Measurements from ENCODE around the gene HFE. TPM values are rescaled to one million over a fixed set of nuclear protein-coding genes. Genes with fewer than 3 reads are reported as not detected.
"Not testable (repeated sequence)": the region's sequence is repeated elsewhere in the genome, so short reads cannot be mapped to it uniquely, and the experiment has no call there.

Gene HFE
- 12.2 TPM for polyA plus RNA-seq (2013, experiment 1 of 2; ENCODE audit: insufficient read length)
- 10.5 TPM for polyA plus RNA-seq (2013, experiment 2 of 2; ENCODE audit: insufficient read length)

DNA sequence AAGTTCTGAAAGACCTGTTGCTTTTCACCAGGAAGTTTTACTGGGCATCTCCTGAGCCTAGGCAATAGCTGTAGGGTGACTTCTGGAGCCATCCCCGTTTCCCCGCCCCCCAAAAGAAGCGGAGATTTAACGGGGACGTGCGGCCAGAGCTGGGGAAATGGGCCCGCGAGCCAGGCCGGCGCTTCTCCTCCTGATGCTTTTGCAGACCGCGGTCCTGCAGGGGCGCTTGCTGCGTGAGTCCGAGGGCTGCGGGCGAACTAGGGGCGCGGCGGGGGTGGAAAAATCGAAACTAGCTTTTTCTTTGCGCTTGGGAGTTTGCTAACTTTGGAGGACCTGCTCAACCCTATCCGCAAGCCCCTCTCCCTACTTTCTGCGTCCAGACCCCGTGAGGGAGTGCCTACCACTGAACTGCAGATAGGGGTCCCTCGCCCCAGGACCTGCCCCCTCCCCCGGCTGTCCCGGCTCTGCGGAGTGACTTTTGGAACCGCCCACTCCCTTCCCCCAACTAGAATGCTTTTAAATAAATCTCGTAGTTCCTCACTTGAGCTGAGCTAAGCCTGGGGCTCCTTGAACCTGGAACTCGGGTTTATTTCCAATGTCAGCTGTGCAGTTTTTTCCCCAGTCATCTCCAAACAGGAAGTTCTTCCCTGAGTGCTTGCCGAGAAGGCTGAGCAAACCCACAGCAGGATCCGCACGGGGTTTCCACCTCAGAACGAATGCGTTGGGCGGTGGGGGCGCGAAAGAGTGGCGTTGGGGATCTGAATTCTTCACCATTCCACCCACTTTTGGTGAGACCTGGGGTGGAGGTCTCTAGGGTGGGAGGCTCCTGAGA lies at the start of gene HFE:
Gene HFE (plus strand): TSS at position 146 of the 832 bp plus-strand sequence. CDS start 12 bp downstream, at position 158.
- peak; percentile 63 for DNase-seq

GRCh38 chr6:26041946-26042345 lies 45.3 kb upstream of the HFE start:
- DNase-seq: no peak

DNA sequence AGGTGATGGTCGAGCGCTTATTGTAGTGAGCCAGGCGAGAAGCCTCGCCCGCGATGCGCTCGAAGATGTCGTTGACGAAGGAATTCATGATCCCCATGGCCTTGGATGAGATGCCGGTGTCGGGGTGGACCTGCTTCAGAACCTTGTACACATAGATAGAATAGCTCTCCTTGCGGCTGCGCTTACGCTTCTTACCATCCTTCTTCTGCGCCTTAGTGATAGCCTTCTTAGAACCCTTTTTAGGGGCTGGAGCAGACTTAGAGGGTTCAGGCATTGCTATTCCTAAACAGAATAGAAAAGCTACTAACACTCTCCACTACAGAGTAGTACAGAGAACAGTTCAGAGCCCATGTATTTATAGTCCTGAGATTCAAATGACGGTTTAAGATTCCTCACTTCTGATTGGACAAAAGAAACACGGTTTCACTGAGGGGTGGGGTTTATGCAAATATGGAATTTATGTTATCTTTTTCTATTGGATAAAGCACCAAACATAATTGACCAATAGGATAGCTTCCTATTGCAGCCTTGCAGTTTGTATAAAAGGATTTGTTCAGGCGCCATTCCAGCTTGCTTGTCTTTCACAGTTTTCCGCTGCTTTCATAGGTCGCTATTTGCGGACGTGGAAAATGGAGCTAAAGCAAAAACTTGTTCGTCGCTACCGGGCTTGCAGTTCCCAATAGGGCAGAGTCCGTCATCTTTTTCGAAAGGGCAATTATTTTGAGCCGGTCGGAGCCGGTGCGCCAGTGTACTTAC lies 43.7 kb upstream of the HFE start:
- DNase-seq: peak; percentile 98

DNA sequence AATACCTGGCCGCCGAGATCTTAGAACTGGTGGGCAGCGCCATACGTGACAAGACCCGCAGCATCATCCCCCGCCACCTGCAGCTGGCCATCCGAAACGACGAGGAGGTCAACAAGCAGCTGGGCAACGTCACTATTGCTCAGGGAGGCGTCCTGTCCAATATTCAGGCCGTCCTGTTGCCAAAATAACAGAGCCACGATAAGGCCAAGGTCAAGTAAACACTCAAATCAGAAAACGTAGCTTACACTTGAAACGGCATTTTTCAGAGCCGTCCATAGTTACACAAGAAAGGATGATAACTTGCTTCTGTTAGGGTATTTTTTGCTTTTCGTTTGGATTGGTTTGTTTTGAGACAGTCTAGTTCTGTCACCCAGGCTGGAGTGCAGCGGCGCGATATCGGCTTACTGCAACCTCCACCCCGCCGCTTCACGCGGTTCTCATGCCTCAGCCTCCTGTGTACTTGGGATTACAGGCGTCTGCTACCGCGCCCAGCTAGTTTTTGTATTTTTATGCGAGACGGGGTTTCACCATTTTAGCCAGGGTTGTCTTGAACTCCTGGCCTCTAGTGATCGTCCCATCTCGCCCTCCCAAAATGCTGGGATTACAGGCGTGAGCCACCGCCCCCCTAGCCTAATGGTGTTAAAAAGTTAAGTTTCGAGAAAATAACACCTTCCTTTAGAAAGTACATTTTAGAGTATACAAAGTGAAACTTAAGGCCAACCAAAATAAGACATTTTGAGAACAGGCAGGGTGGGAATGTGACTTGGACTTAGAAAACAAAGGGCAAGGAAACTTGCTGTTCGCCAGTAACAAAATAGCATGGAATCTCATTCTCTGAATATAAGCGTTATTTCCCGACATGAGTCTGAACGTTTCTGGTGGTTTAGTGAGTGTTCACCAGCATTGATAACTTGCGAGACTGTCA lies 42.8 kb upstream of the HFE start:
- DNase-seq: peak; percentile 17

DNA sequence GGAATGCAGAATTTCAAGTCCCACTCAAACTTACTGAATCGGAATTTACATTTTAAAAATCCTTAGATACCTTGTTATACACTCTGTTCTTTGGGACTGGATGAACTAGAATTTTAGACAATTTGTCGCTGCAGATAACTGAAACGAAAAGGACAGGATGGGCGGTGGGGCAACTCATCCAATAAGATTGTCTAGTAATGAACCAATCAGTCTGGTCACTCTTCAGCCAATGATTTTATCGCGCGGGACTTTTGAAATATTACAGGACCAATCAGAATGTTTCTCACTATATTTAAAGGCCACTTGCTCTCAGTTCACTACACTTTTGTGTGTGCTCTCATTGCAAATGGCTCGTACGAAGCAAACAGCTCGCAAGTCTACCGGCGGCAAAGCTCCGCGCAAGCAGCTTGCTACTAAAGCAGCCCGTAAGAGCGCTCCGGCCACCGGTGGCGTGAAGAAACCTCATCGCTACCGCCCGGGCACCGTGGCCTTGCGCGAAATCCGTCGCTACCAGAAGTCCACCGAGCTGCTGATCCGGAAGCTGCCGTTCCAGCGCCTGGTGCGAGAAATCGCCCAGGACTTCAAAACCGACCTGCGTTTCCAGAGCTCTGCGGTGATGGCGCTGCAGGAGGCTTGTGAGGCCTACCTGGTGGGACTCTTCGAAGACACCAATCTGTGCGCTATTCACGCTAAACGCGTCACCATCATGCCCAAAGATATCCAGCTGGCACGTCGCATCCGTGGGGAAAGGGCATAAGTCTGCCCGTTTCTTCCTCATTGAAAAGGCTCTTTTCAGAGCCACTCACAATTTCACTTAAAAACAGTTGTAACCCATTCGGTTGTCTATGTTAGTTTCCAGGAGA lies 41.9 kb upstream of the HFE start:
- DNase-seq: peak; percentile 94

DNA sequence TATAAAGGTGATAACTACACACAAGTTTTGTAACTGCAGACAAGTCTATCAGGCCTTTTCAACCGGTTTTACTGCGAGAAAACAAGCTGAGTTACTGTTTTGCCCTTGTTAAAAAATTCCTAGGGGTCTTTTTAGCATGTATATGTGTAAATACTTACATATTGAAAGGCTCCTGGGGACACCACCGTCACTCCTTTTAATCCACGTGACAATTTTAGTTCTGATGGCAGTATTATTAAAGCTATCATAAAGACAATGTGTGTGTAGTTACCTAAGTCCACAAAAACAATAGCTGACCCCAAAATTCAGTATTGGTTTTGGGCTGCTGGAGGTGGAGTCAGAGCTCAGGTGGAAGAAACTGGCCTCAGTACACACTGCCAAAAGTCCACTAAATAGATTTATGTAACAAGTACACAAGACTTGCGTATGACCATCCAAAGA lies 41.3 kb upstream of the HFE start:
- peak; percentile 28 for DNase-seq

DNA sequence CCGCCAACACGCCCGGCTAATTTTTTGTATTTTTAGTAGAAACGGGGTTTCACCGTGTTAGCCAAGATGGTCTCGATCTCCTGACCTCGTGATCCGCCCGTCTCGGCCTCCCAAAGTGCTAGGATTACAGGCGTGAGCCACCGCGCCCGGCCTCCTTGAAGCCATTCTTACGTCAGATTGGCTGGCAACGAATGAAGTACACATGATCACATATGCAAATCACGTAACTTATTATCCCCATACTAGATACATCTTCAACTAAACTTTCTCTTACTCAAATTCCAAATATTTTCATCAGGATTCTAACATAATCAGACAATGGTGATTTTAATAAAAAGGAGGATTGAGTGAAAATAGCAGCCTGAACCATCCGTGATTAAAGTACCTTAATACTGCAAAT lies 39.9 kb upstream of the HFE start:
- not testable (repeated sequence) for DNase-seq

- no peak for DNase-seq
These were observed 38.6 kb upstream of the HFE start for GRCh38 chr6:26048590-26048989.

GRCh38 chr6:26051665-26052310 lies 35.4 kb upstream of the HFE start:
- no peak for DNase-seq

GRCh38 chr6:26052762-26053250 lies 34.4 kb upstream of the HFE start:
- not testable (repeated sequence) for DNase-seq

DNA sequence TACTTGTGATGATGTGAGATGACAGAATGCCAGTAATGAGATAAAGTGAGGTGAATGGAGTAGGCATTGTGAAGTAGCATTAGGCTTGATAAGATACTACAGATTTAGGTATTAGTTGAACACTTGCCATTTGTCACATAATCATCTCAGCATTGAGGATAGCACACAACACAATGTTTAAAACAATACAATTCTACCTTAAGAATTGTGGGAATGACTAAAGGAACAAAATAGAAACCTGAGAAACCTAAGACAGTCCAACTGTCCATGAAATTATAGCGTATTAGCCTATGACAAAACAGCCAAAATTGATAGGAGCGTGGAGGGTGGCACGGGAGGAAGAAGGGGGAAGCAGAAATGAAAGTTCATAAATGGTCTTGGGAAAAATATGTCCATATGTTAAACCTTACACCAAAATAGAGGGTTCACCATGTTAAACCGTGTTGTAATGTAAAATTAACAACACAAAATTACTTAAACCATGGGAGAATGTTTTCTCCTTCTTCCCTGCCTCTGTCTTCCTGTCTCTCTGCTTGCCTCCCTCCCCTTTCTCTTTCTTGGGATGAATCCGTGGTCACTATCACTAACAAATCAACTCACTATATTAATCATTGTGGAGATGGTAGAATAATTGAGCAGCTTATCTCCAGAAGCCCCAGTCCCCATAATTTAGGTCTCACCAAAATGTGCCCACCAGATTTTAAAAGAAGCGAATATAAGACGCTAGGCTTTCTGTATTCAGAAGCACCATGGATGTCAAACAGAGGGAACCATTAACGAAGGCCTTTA lies 33.0 kb upstream of the HFE start:
- no peak for DNase-seq

- peak; percentile 98 for DNase-seq
These were observed 32.2 kb upstream of the HFE start for GRCh38 chr6:26054781-26055718.

- peak; percentile 87 for DNase-seq
These were observed 31.3 kb upstream of the HFE start for GRCh38 chr6:26055719-26056582.

GRCh38 chr6:26056583-26057350 lies 30.5 kb upstream of the HFE start:
- peak; percentile 21 for DNase-seq

DNA sequence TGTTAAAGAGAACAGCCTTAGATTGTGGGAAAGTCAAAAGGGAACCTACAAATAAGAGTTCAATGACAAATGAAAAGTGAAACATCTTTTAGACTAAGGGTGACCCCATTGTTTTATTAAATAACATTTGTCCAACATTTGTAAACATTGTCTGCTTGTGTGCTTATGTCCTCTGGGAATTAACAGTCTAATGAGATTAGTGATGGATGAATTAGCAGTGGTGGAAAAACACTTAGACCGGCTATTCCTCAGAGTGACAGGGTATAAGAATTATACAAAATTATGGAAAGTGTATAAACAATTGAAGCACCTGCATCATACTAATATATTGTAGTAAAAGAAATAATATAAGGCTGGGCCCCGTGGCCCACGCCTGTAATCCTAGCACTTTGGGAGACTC lies 29.3 kb upstream of the HFE start:
- no peak for DNase-seq

DNA sequence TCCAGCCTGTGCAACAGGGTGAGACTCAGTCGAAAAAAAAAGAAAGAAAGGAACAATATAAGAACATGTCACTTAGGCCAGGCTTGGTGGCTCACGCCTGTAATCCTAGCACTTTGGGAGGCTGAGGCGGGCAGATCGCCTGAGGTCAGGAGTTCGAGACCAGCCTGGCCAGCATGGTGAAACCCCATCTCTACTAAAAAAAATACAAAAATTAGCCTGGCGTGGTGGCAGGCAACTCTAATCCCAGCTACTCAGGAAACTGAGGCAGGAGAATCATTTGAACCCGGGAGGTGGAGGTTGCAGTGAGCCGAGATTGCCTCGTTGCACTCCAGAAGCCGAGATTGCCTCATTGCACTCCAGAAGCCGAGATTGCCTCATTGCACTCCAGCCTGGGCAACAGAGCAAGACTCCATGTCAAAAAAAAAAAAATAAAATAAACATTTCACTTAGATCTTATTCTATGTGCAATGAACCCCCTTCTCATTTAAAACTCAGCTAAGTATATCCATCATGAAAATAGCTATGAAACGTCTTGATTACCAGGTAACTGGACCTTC lies 28.7 kb upstream of the HFE start:
- not testable (repeated sequence) for DNase-seq
